H1 (cell line): ENCODE results near the gene CDK13. TPM values are rescaled to one million over a fixed set of nuclear protein-coding genes. Genes with fewer than 3 reads are reported as not detected.

Experiments
- ATF2 ChIP-seq: IDR thresholded peaks from 2 replicates; pipeline ENCODE4 v1.6.1; 2012; ENCODE audit warnings: low read length, inconsistent platforms
- BACH1 ChIP-seq: IDR thresholded peaks from 2 replicates; pipeline ENCODE4 v1.6.1; 2012; ENCODE audit warnings: low read length, improper control_type of control experiment
- CBX8 ChIP-seq: fragments of 300-800, 300-1000 bp; sonication (generic); IDR thresholded peaks from 2 replicates; pipeline ENCODE4 v1.7.1; 2016; ENCODE audit warnings: low read depth, low read length, borderline replicate concordance
- JUND ChIP-seq: IDR thresholded peaks from 2 replicates; pipeline ENCODE4 v1.6.1; 2011; ENCODE audit warnings: mild to moderate bottlenecking, improper control_type of control experiment, low read length
- RFX5 ChIP-seq: IDR thresholded peaks from 2 replicates; pipeline ENCODE4 v1.6.1; 2011; ENCODE audit warnings: low read depth, low read length, improper control_type of control experiment, borderline replicate concordance
- TCF12 ChIP-seq: IDR thresholded peaks from 2 replicates; pipeline ENCODE4 v1.6.1; 2011; ENCODE audit warnings: low read depth, mild to moderate bottlenecking, low read length
- polyA plus RNA-seq, 7 experiments: library from polyadenylated mRNA; depleted of rRNA in 3 of 7; stranded (reverse) in 5 of 7; unstranded in 2 of 7; fragments of >200 nt in 5 of 7; fragments of 200-250 nt in 2 of 7; gene quantifications; 1 replicate in 5 of 7; 2 replicates in 1 of 7; 4 replicates in 1 of 7; pipeline versions ENCODE4 v1.2.1 to v1.2.3, GENCODE V29; 2011 to 2013; ENCODE audit warnings: missing spikeins in 2 of 7, mixed read lengths in 2 of 7
- total RNA-seq: library from RNA; stranded (reverse); fragmentation: NEBNext Ultra II Directional; extraction: Animal tissue kit (Norgen Biotek cat#: 25700); gene quantifications from 2 replicates; pipeline ENCODE4 v1.2.1, GENCODE V29; 2021

Gene CDK13
- total and polyA plus RNA-seq, 2 of the 8 experiments (the other 6 are each of a cell fraction or from before 2014, with no cell fraction given): 22.6 to 49.5 TPM

- TF ChIP-seq RFX5 (no peak), CBX8 (no peak), BACH1 (no peak), ATF2 (no peak), TCF12 (no peak), JUND (no peak)
Measured at GRCh38 chr7:40043164-40043563, 93.1 kb downstream of the CDK13 start (continued).
